GM18505 (cell line): ENCODE data around the gene SEMA3B.
A peak's percentile ranks its signal among the peaks of the same experiment; 100 is the strongest.

Experiments used
- ATAC-seq: cut with Tn5 transposase; IDR thresholded peaks from one replicate; pipeline ENCODE4 v1.9.1; 2021; ENCODE audit not compliant: unreplicated experiment
- POLR2A ChIP-seq: IDR thresholded peaks from 4 replicates; pipeline ENCODE4 v1.6.1; 2011; ENCODE audit warnings: borderline replicate concordance; ENCODE audit not compliant: insufficient read depth, insufficient read length; ENCODE audit errors: extremely low read depth

Gene SEMA3B

GRCh38 chr3:50321336-50322114, 52.6 kb downstream of the SEMA3B start:
- peak; percentile 73 for TF ChIP-seq POLR2A
- ATAC-seq: peak; percentile 63

GRCh38 chr3:50322115-50322385, 53.1 kb downstream of the SEMA3B start:
- no peak for TF ChIP-seq POLR2A
- no peak for ATAC-seq

GRCh38 chr3:50322386-50323091, 53.6 kb downstream of the SEMA3B start, which contains the start of gene HYAL2:
HYAL2 (minus strand) TSS chr3:50322745; CDS start chr3:50320489, 2,256 bp downstream.
- ATAC-seq: no peak
- no peak for TF ChIP-seq POLR2A

GRCh38 chr3:50323092-50323600, 54.2 kb downstream of the SEMA3B start:
- no peak for ATAC-seq
- no peak for TF ChIP-seq POLR2A

GRCh38 chr3:50323614-50324199, 54.8 kb downstream of the SEMA3B start:
- ATAC-seq: no peak
- TF ChIP-seq POLR2A: no peak

- ATAC-seq: no peak
- no peak for TF ChIP-seq POLR2A
Measured at GRCh38 chr3:50324351-50325112, 55.6 kb downstream of the SEMA3B start.

- no peak for ATAC-seq
- TF ChIP-seq POLR2A: no peak
Measured at GRCh38 chr3:50325113-50325480, 56.1 kb downstream of the SEMA3B start.

GRCh38 chr3:50325497-50326181, 56.7 kb downstream of the SEMA3B start:
- ATAC-seq: no peak
- no peak for TF ChIP-seq POLR2A

- TF ChIP-seq POLR2A: no peak
Measured at GRCh38 chr3:50326182-50326541, 57.2 kb downstream of the SEMA3B start.

GRCh38 chr3:50327129-50327528, 58.2 kb downstream of the SEMA3B start:
- ATAC-seq: no peak
- no peak for TF ChIP-seq POLR2A

More at GRCh38 chr3:50326182-50326541, 57.2 kb downstream of the SEMA3B start:
- no peak for ATAC-seq
